SK-N-SH treated with all-trans-retinoic acid at 6 μM for 48 hours (cell line): Measurements from ENCODE around the gene HEXIM1.

ENCODE experiments used
- ATAC-seq: fragments of 200-7000 bp; cut with Tn5 transposase; 3 replicates; pipeline ENCODE4 v1.9.1; 2020; ENCODE audit warnings: mild to moderate bottlenecking, moderate library complexity
- BACH2 ChIP-seq: fragments of 250-450 bp; sonication (Bioruptor Pico); IDR thresholded peaks from 2 replicates; pipeline ENCODE4 v1.9.0; 2021; ENCODE audit warnings: mild to moderate bottlenecking, borderline replicate concordance
- CREB5 ChIP-seq: fragments of 250-450 bp; sonication (Bioruptor Pico); IDR thresholded peaks from 2 replicates; pipeline ENCODE4 v1.5.1; 2020; ENCODE audit warnings: low read depth, mild to moderate bottlenecking, moderate library complexity
- CSDC2 ChIP-seq: fragments of 250-450 bp; sonication (Bioruptor Pico); IDR thresholded peaks from 2 replicates; pipeline ENCODE4 v1.5.0; 2020; ENCODE audit warnings: mild to moderate bottlenecking, moderate library complexity
- ESRRG ChIP-seq: fragments of 250-450 bp; sonication (Bioruptor Pico); IDR thresholded peaks from 2 replicates; pipeline ENCODE4 v1.6.1; 2021; ENCODE audit warnings: mild to moderate bottlenecking
- ISL1 ChIP-seq: fragments of 250-450 bp; sonication (Bioruptor Pico); IDR thresholded peaks from 2 replicates; pipeline ENCODE4 v2.1.2; 2022; ENCODE audit warnings: mild to moderate bottlenecking, moderate library complexity
- OSR1 ChIP-seq: fragments of 250-450 bp; sonication (Bioruptor Pico); IDR thresholded peaks from 2 replicates; pipeline ENCODE4 v1.8.0; 2022; ENCODE audit warnings: moderate library complexity, mild to moderate bottlenecking, inconsistent platforms
- PATZ1 ChIP-seq: fragments of 250-450 bp; sonication (Bioruptor Pico); IDR thresholded peaks from 2 replicates; pipeline ENCODE4 v1.8.0; 2020; ENCODE audit warnings: mild to moderate bottlenecking, moderate library complexity, borderline replicate concordance
- PPARA ChIP-seq: fragments of 250-450 bp; sonication (Bioruptor Pico); IDR thresholded peaks from 2 replicates; pipeline ENCODE4 v1.5.0; 2020; ENCODE audit warnings: mild to moderate bottlenecking, borderline replicate concordance
- RARB ChIP-seq: fragments of 250-450 bp; sonication (Bioruptor Pico); IDR thresholded peaks from 2 replicates; pipeline ENCODE4 v1.8.0; 2021; ENCODE audit warnings: mild to moderate bottlenecking, moderate library complexity
- SNAI2 ChIP-seq: fragments of 250-450 bp; sonication (Bioruptor Pico); IDR thresholded peaks from 2 replicates; pipeline ENCODE4 v1.5.0; 2020; ENCODE audit warnings: mild to moderate bottlenecking, moderate library complexity
- TCF4 ChIP-seq: fragments of 250-450 bp; sonication (Bioruptor Pico); IDR thresholded peaks from 2 replicates; pipeline ENCODE4 v1.8.0; 2021; ENCODE audit warnings: mild to moderate bottlenecking, moderate library complexity, borderline replicate concordance
- TSHZ2 ChIP-seq: fragments of 250-450 bp; sonication (Bioruptor Pico); IDR thresholded peaks from 2 replicates; pipeline ENCODE4 v1.5.0; 2020; ENCODE audit warnings: mild to moderate bottlenecking, moderate library complexity
- ZFP30 ChIP-seq: fragments of 450-650 bp; formaldehyde crosslinking; IDR thresholded peaks from 2 replicates; pipeline ENCODE4 v1.5.0; 2022; ENCODE audit warnings: mild to moderate bottlenecking, moderate library complexity
- ZNF565 ChIP-seq: fragments of 450-650 bp; formaldehyde crosslinking; conservative IDR thresholded peaks from 2 replicates; pipeline ENCODE4 v1.5.0; 2020; ENCODE audit warnings: low read depth, mild to moderate bottlenecking, moderate library complexity
- ZNF70 ChIP-seq: fragments of 450-650 bp; formaldehyde crosslinking; IDR thresholded peaks from 2 replicates; pipeline ENCODE4 v1.5.0; 2020; ENCODE audit warnings: mild to moderate bottlenecking, moderate library complexity
- ZNF8 ChIP-seq: fragments of 450-650 bp; formaldehyde crosslinking; IDR thresholded peaks from 2 replicates; pipeline ENCODE4 v1.5.0; 2020; ENCODE audit warnings: mild to moderate bottlenecking, moderate library complexity
- TF ChIP-seq, protein P1 (sequence below): fragments of 250-450 bp; sonication (Bioruptor Pico); IDR thresholded peaks from 2 replicates; pipeline ENCODE4 v1.5.1; 2021; ENCODE audit warnings: mild to moderate bottlenecking, moderate library complexity
- TF ChIP-seq, protein P2 (sequence below): fragments of 250-450 bp; sonication (Bioruptor Pico); IDR thresholded peaks from 2 replicates; pipeline ENCODE4 v1.8.0; 2021; ENCODE audit warnings: low read depth, mild to moderate bottlenecking, moderate library complexity, borderline replicate concordance

Gene HEXIM1

DNA sequence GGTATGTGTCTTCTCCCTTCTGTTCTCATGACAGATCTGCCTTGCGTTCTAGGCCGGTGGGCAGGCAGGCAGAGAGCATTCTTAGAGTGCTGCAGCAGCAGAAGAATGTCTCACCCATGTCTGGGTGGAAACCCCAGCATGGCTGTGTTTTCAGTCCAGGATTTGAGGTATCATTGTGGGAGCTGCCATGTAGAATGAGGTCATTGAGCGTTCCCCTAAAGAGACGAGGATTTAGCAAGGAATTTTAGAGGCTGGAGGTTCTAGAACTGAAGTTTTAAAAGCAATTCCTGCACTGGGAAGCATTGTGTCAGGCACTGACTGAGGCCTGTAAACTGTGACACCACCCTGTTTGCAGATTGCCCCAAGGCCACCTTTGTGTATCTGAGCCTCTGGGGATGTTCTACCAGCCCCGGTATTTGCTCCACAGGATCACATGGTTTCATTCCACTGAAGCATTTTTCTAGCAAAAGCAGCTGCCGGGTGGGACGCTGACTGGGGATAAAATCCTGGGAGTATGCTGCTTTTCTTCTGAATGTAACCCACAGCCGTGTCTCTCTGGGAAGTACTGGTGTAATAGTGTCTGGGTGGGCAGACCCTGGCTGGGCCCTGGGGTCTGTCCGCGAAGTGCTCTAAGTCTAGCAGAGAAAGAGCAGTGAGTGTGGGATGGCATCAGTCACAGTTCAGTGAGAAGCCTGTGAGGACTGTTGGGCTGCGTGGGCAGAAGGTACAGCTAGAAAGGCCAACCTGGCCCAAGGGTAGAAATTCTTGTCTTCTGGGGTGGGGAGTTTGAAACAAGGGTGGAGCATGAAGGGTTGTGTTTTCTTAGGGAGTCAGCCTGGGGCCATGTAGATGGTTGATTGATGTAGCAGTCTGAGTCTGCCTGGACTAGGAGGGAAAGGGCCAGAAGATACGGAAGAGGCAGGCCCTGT is 46.1 kb upstream of the HEXIM1 start:
- no peak for ATAC-seq
- TF ChIP-seq, protein P1, sequence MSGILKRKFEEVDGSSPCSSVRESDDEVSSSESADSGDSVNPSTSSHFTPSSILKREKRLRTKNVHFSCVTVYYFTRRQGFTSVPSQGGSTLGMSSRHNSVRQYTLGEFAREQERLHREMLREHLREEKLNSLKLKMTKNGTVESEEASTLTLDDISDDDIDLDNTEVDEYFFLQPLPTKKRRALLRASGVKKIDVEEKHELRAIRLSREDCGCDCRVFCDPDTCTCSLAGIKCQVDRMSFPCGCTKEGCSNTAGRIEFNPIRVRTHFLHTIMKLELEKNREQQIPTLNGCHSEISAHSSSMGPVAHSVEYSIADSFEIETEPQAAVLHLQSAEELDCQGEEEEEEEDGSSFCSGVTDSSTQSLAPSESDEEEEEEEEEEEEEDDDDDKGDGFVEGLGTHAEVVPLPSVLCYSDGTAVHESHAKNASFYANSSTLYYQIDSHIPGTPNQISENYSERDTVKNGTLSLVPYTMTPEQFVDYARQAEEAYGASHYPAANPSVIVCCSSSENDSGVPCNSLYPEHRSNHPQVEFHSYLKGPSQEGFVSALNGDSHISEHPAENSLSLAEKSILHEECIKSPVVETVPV (CRISPR knock-in tag): no peak
- no peak for TF ChIP-seq BACH2
- no peak for TF ChIP-seq ZNF8
- TF ChIP-seq PPARA (CRISPR knock-in tag): no peak
- no peak for TF ChIP-seq TSHZ2 (CRISPR knock-in tag)
- TF ChIP-seq CREB5 (CRISPR knock-in tag): no peak
- TF ChIP-seq OSR1 (CRISPR knock-in tag): no peak
- TF ChIP-seq CSDC2 (CRISPR knock-in tag): no peak

GRCh38 chr17:45102856-45103255 is 45.4 kb upstream of the HEXIM1 start:
- ATAC-seq: no peak
- TF ChIP-seq, protein P1 (CRISPR knock-in tag): no peak
- TF ChIP-seq SNAI2 (CRISPR knock-in tag): no peak
- no peak for TF ChIP-seq CREB5 (CRISPR knock-in tag)
- no peak for TF ChIP-seq OSR1 (CRISPR knock-in tag)
- no peak for TF ChIP-seq ZNF565 (CRISPR knock-in tag)

GRCh38 chr17:45103269-45103795 is 44.9 kb upstream of the HEXIM1 start:
- no peak for TF ChIP-seq BACH2
- no peak for TF ChIP-seq ZNF8
- TF ChIP-seq ESRRG (CRISPR knock-in tag): no peak
- no peak for TF ChIP-seq ISL1 (CRISPR knock-in tag)
- TF ChIP-seq TCF4 (CRISPR knock-in tag): no peak
- no peak for TF ChIP-seq SNAI2 (CRISPR knock-in tag)
- no peak for TF ChIP-seq ZNF565 (CRISPR knock-in tag)
- TF ChIP-seq PATZ1 (CRISPR knock-in tag): no peak
- no peak for ATAC-seq

GRCh38 chr17:45104029-45104428 is 44.2 kb upstream of the HEXIM1 start:
- no peak for ATAC-seq
- no peak for TF ChIP-seq OSR1 (CRISPR knock-in tag)
- no peak for TF ChIP-seq SNAI2 (CRISPR knock-in tag)
- TF ChIP-seq, protein P2, sequence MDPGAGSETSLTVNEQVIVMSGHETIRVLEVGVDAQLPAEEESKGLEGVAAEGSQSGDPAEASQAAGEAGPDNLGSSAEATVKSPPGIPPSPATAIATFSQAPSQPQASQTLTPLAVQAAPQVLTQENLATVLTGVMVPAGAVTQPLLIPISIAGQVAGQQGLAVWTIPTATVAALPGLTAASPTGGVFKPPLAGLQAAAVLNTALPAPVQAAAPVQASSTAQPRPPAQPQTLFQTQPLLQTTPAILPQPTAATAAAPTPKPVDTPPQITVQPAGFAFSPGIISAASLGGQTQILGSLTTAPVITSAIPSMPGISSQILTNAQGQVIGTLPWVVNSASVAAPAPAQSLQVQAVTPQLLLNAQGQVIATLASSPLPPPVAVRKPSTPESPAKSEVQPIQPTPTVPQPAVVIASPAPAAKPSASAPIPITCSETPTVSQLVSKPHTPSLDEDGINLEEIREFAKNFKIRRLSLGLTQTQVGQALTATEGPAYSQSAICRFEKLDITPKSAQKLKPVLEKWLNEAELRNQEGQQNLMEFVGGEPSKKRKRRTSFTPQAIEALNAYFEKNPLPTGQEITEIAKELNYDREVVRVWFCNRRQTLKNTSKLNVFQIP (CRISPR knock-in tag): no peak
- TF ChIP-seq ZNF70: no peak
- no peak for TF ChIP-seq CSDC2 (CRISPR knock-in tag)
- TF ChIP-seq TCF4 (CRISPR knock-in tag): no peak
- no peak for TF ChIP-seq ZFP30 (CRISPR knock-in tag)
- TF ChIP-seq RARB (CRISPR knock-in tag): no peak
- no peak for TF ChIP-seq ZNF565 (CRISPR knock-in tag)
- TF ChIP-seq CREB5 (CRISPR knock-in tag): no peak
